ENCODE results near the gene SELENBP1.

SELENBP1 gene

GRCh38 chr1:151372058-151372934, at the start of gene SELENBP1:
TSS of gene SELENBP1 (minus strand) at chr1:151372705. CDS start at chr1:151372641, 64 bp downstream.
- H3K36me3 ChIP-seq (ENCODE audit: control insufficient read depth in 1 of 2, insufficient read depth in 2 of 2, low read length in 2 of 2), result peaks cover 8 to 19% of the 10 kb centered on the region in 2 donors
- H3K9me3 ChIP-seq (ENCODE audit: control insufficient read depth in 1 of 2, low read length in 2 of 2), result no peaks in the 10 kb centered on the region
- H3K4me3 ChIP-seq (ENCODE audit: low read depth in 1 of 2, low read length in 2 of 2), result peak within 1 kb of the TSS; percentile 76 to 82
- H3K27me3 ChIP-seq (ENCODE audit: control insufficient read depth in 1 of 2, insufficient read depth in 2 of 2, low read length in 2 of 2), result no peaks in the 10 kb centered on the region
- peak within 1 kb of the TSS; percentile 79 for H3K27ac ChIP-seq (ENCODE audit: low read depth, low read length)
- peak within 1 kb of the TSS; percentile 68 to 70 for H3K9ac ChIP-seq (ENCODE audit: low read depth in 1 of 2, low read length in 2 of 2)
- H3K4me1 ChIP-seq (ENCODE audit: control insufficient read depth in 1 of 2, insufficient read depth in 2 of 2, low read length in 2 of 2), result peaks cover 39 to 53% of the 10 kb centered on the region in 2 donors

- H3K4me3 ChIP-seq (ENCODE audit: low read depth in 1 of 2, low read length in 2 of 2), result no peak overlapping the region
- H3K27ac ChIP-seq (ENCODE audit: low read depth, low read length), result no peak overlapping the region
- no peaks in the 10 kb centered on the region for H3K4me1 ChIP-seq (ENCODE audit: control insufficient read depth in 1 of 2, insufficient read depth in 2 of 2, low read length in 2 of 2)
- H3K27me3 ChIP-seq (ENCODE audit: control insufficient read depth in 1 of 2, insufficient read depth in 2 of 2, low read length in 2 of 2), result no peaks in the 10 kb centered on the region
- peaks cover 26 to 65% of the 10 kb centered on the region in 2 donors for H3K36me3 ChIP-seq (ENCODE audit: control insufficient read depth in 1 of 2, insufficient read depth in 2 of 2, low read length in 2 of 2)
- no peaks in the 10 kb centered on the region for H3K9me3 ChIP-seq (ENCODE audit: control insufficient read depth in 1 of 2, low read length in 2 of 2)
- no peak overlapping the region for H3K9ac ChIP-seq (ENCODE audit: low read depth in 1 of 2, low read length in 2 of 2)
Measured at GRCh38 chr1:151419819-151420218, 47.3 kb upstream of the SELENBP1 start.

- H3K27ac ChIP-seq (ENCODE audit: low read depth, low read length), result no peak overlapping the region
- no peaks in the 10 kb centered on the region for H3K4me1 ChIP-seq (ENCODE audit: control insufficient read depth in 1 of 2, insufficient read depth in 2 of 2, low read length in 2 of 2)
- H3K9ac ChIP-seq (ENCODE audit: low read depth in 1 of 2, low read length in 2 of 2), result no peak overlapping the region
- H3K9me3 ChIP-seq (ENCODE audit: control insufficient read depth in 1 of 2, low read length in 2 of 2), result no peaks in the 10 kb centered on the region
- H3K36me3 ChIP-seq (ENCODE audit: control insufficient read depth in 1 of 2, insufficient read depth in 2 of 2, low read length in 2 of 2), result peaks cover 13 to 53% of the 10 kb centered on the region in 2 donors
- H3K4me3 ChIP-seq (ENCODE audit: low read depth in 1 of 2, low read length in 2 of 2), result no peak overlapping the region
- no peaks in the 10 kb centered on the region for H3K27me3 ChIP-seq (ENCODE audit: control insufficient read depth in 1 of 2, insufficient read depth in 2 of 2, low read length in 2 of 2)
Measured at GRCh38 chr1:151418081-151418480, 45.6 kb upstream of the SELENBP1 start.

- Histone ChIP-seq H3K4me1 (ENCODE audit: control insufficient read depth in 1 of 2, insufficient read depth in 2 of 2, low read length in 2 of 2) (no peaks in the 10 kb centered on the region), H3K9ac (ENCODE audit: low read depth in 1 of 2, low read length in 2 of 2) (no peak overlapping the region), H3K27ac (ENCODE audit: low read depth, low read length) (no peak overlapping the region), H3K36me3 (ENCODE audit: control insufficient read depth in 1 of 2, insufficient read depth in 2 of 2, low read length in 2 of 2) (peaks cover 24 to 57% of the 10 kb centered on the region in 2 donors), H3K4me3 (ENCODE audit: low read depth in 1 of 2, low read length in 2 of 2) (no peak overlapping the region), H3K27me3 (ENCODE audit: control insufficient read depth in 1 of 2, insufficient read depth in 2 of 2, low read length in 2 of 2) (no peaks in the 10 kb centered on the region), H3K9me3 (ENCODE audit: control insufficient read depth in 1 of 2, low read length in 2 of 2) (no peaks in the 10 kb centered on the region)
Measured at GRCh38 chr1:151416231-151416630, 43.7 kb upstream of the SELENBP1 start.

- H3K27me3 ChIP-seq (ENCODE audit: control insufficient read depth in 1 of 2, insufficient read depth in 2 of 2, low read length in 2 of 2), result no peaks in the 10 kb centered on the region
- no peaks in the 10 kb centered on the region for H3K4me1 ChIP-seq (ENCODE audit: control insufficient read depth in 1 of 2, insufficient read depth in 2 of 2, low read length in 2 of 2)
- no peaks in the 10 kb centered on the region for H3K9me3 ChIP-seq (ENCODE audit: control insufficient read depth in 1 of 2, low read length in 2 of 2)
- H3K4me3 ChIP-seq (ENCODE audit: low read depth in 1 of 2, low read length in 2 of 2), result no peak overlapping the region
- no peak overlapping the region for H3K27ac ChIP-seq (ENCODE audit: low read depth, low read length)
- H3K36me3 ChIP-seq (ENCODE audit: control insufficient read depth in 1 of 2, insufficient read depth in 2 of 2, low read length in 2 of 2), result peaks cover 56 to 77% of the 10 kb centered on the region in 2 donors
- no peak overlapping the region for H3K9ac ChIP-seq (ENCODE audit: low read depth in 1 of 2, low read length in 2 of 2)
Measured at GRCh38 chr1:151411884-151412283, 39.4 kb upstream of the SELENBP1 start.

GRCh38 chr1:151408891-151409290, 36.4 kb upstream of the SELENBP1 start:
- H3K4me3 ChIP-seq (ENCODE audit: low read depth in 1 of 2, low read length in 2 of 2), result no peak overlapping the region
- no peak overlapping the region for H3K9ac ChIP-seq (ENCODE audit: low read depth in 1 of 2, low read length in 2 of 2)
- H3K27ac ChIP-seq (ENCODE audit: low read depth, low read length), result no peak overlapping the region
- no peaks in the 10 kb centered on the region for H3K9me3 ChIP-seq (ENCODE audit: control insufficient read depth in 1 of 2, low read length in 2 of 2)
- H3K36me3 ChIP-seq (ENCODE audit: control insufficient read depth in 1 of 2, insufficient read depth in 2 of 2, low read length in 2 of 2), result peaks cover 64 to 90% of the 10 kb centered on the region in 2 donors
- no peaks in the 10 kb centered on the region for H3K4me1 ChIP-seq (ENCODE audit: control insufficient read depth in 1 of 2, insufficient read depth in 2 of 2, low read length in 2 of 2)
- no peaks in the 10 kb centered on the region for H3K27me3 ChIP-seq (ENCODE audit: control insufficient read depth in 1 of 2, insufficient read depth in 2 of 2, low read length in 2 of 2)

- Histone ChIP-seq H3K36me3 (ENCODE audit: control insufficient read depth in 1 of 2, insufficient read depth in 2 of 2, low read length in 2 of 2) (peaks cover 65 to 88% of the 10 kb centered on the region in 2 donors), H3K4me3 (ENCODE audit: low read depth in 1 of 2, low read length in 2 of 2) (no peak overlapping the region), H3K27ac (ENCODE audit: low read depth, low read length) (no peak overlapping the region), H3K9ac (ENCODE audit: low read depth in 1 of 2, low read length in 2 of 2) (no peak overlapping the region), H3K27me3 (ENCODE audit: control insufficient read depth in 1 of 2, insufficient read depth in 2 of 2, low read length in 2 of 2) (no peaks in the 10 kb centered on the region), H3K4me1 (ENCODE audit: control insufficient read depth in 1 of 2, insufficient read depth in 2 of 2, low read length in 2 of 2) (no peaks in the 10 kb centered on the region), H3K9me3 (ENCODE audit: control insufficient read depth in 1 of 2, low read length in 2 of 2) (no peaks in the 10 kb centered on the region)
Measured at GRCh38 chr1:151407304-151407703, 34.8 kb upstream of the SELENBP1 start.

GRCh38 chr1:151406176-151406575, 33.7 kb upstream of the SELENBP1 start:
- H3K4me3 ChIP-seq (ENCODE audit: low read depth in 1 of 2, low read length in 2 of 2), result no peak overlapping the region
- no peaks in the 10 kb centered on the region for H3K4me1 ChIP-seq (ENCODE audit: control insufficient read depth in 1 of 2, insufficient read depth in 2 of 2, low read length in 2 of 2)
- H3K9me3 ChIP-seq (ENCODE audit: control insufficient read depth in 1 of 2, low read length in 2 of 2), result no peaks in the 10 kb centered on the region
- no peak overlapping the region for H3K9ac ChIP-seq (ENCODE audit: low read depth in 1 of 2, low read length in 2 of 2)
- no peak overlapping the region for H3K27ac ChIP-seq (ENCODE audit: low read depth, low read length)
- H3K27me3 ChIP-seq (ENCODE audit: control insufficient read depth in 1 of 2, insufficient read depth in 2 of 2, low read length in 2 of 2), result no peaks in the 10 kb centered on the region
- H3K36me3 ChIP-seq (ENCODE audit: control insufficient read depth in 1 of 2, insufficient read depth in 2 of 2, low read length in 2 of 2), result peaks cover 65 to 88% of the 10 kb centered on the region in 2 donors

- no peak overlapping the region for H3K27ac ChIP-seq (ENCODE audit: low read depth, low read length)
- peaks cover 60 to 88% of the 10 kb centered on the region in 2 donors for H3K36me3 ChIP-seq (ENCODE audit: control insufficient read depth in 1 of 2, insufficient read depth in 2 of 2, low read length in 2 of 2)
- no peaks in the 10 kb centered on the region for H3K9me3 ChIP-seq (ENCODE audit: control insufficient read depth in 1 of 2, low read length in 2 of 2)
- H3K27me3 ChIP-seq (ENCODE audit: control insufficient read depth in 1 of 2, insufficient read depth in 2 of 2, low read length in 2 of 2), result no peaks in the 10 kb centered on the region
- no peak overlapping the region for H3K9ac ChIP-seq (ENCODE audit: low read depth in 1 of 2, low read length in 2 of 2)
- H3K4me1 ChIP-seq (ENCODE audit: control insufficient read depth in 1 of 2, insufficient read depth in 2 of 2, low read length in 2 of 2), result peaks cover 7 to 8% of the 10 kb centered on the region in 2 donors
- H3K4me3 ChIP-seq (ENCODE audit: low read depth in 1 of 2, low read length in 2 of 2), result no peak overlapping the region
Measured at GRCh38 chr1:151405187-151405951, 32.9 kb upstream of the SELENBP1 start.

- Histone ChIP-seq H3K36me3 (ENCODE audit: control insufficient read depth in 1 of 2, insufficient read depth in 2 of 2, low read length in 2 of 2) (peaks cover 48 to 70% of the 10 kb centered on the region in 2 donors), H3K4me3 (ENCODE audit: low read depth in 1 of 2, low read length in 2 of 2) (no peak overlapping the region), H3K27me3 (ENCODE audit: control insufficient read depth in 1 of 2, insufficient read depth in 2 of 2, low read length in 2 of 2) (no peaks in the 10 kb centered on the region), H3K9me3 (ENCODE audit: control insufficient read depth in 1 of 2, low read length in 2 of 2) (no peaks in the 10 kb centered on the region), H3K27ac (ENCODE audit: low read depth, low read length) (no peak overlapping the region), H3K9ac (ENCODE audit: low read depth in 1 of 2, low read length in 2 of 2) (no peak overlapping the region), H3K4me1 (ENCODE audit: control insufficient read depth in 1 of 2, insufficient read depth in 2 of 2, low read length in 2 of 2) (peaks cover 11 to 12% of the 10 kb centered on the region in 2 donors)
Measured at GRCh38 chr1:151403612-151404011, 31.1 kb upstream of the SELENBP1 start.
